Glutamatergic neuron (in vitro differentiated cells): ENCODE data around the gene RLN2. TPM values are rescaled to one million over a fixed set of nuclear protein-coding genes. Genes with fewer than 3 reads are reported as not detected.

ENCODE experiments used
- DNase-seq: peaks from one replicate; pipeline ENCODE4 v3.0.0; 2022
- H3K27ac Mint-ChIP-seq: one replicate; pipeline ENCODE4 v1.8.0; 2020; ENCODE audit warnings: mild to moderate bottlenecking, mixed read lengths, inconsistent platforms; ENCODE audit not compliant: unreplicated experiment
- H3K27me3 Mint-ChIP-seq: one replicate; pipeline ENCODE4 v1.8.0; 2020; ENCODE audit warnings: mild to moderate bottlenecking, moderate library complexity, mixed read lengths, inconsistent platforms; ENCODE audit not compliant: unreplicated experiment
- H3K36me3 Mint-ChIP-seq: one replicate; pipeline ENCODE4 v1.8.0; 2020; ENCODE audit warnings: mild to moderate bottlenecking, mixed read lengths, inconsistent platforms; ENCODE audit not compliant: unreplicated experiment
- H3K4me1 Mint-ChIP-seq: one replicate; pipeline ENCODE4 v1.8.0; 2020; ENCODE audit warnings: mild to moderate bottlenecking, low read depth, mixed read lengths, inconsistent platforms; ENCODE audit not compliant: unreplicated experiment
- H3K4me3 Mint-ChIP-seq: one replicate; pipeline ENCODE4 v1.8.0; 2020; ENCODE audit warnings: mild to moderate bottlenecking, mixed read lengths, inconsistent platforms; ENCODE audit not compliant: unreplicated experiment
- H3K9me3 Mint-ChIP-seq: one replicate; pipeline ENCODE4 v1.8.0; 2020; ENCODE audit warnings: mild to moderate bottlenecking, moderate library complexity, mixed read lengths, inconsistent platforms; ENCODE audit not compliant: unreplicated experiment
- total RNA-seq: library from RNA; stranded (reverse); fragmentation: NEBNext Ultra II Directional; extraction: Animal tissue kit (Norgen Biotek cat#: 25700); gene quantifications from one replicate; pipeline ENCODE4 v1.2.1, GENCODE V29; 2021; ENCODE audit not compliant: unreplicated experiment
- TF ChIP-seq, protein P1 (sequence below): fragments of 200-600 bp; sonication (generic); IDR thresholded peaks from one replicate; pipeline ENCODE4 v1.5.0; 2021; ENCODE audit not compliant: partially characterized antibody, unreplicated experiment

The RLN2 gene
- total RNA-seq, 1 donor from 2014 or later: not detected

DNA sequence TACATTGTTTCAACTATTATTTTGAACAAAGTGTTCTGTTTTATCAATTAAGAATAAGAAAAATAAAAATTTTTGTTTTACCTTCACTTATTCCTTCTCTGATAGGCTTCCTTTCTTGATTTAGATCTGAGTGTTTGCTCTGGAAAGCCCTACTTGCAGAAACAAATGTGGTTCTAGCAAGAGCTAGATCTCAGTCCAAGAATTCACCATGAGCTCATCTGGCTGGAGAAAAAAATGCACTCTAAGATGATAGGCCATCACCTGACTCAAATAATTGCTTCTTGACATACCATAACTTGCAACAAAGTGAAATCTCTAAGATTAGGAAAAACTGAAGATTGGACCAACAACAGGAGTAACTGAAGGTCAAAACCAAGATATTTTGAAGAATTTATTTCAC is 6.3 kb upstream of the RLN2 start:
- Mint-ChIP-seq H3K9me3 (peaks cover 4% of the 10 kb centered on the region), H3K27ac (no peak overlapping the region), H3K4me1 (no peaks in the 10 kb centered on the region), H3K36me3 (peaks cover 8% of the 10 kb centered on the region), H3K4me3 (no peak overlapping the region), H3K27me3 (peaks cover 2% of the 10 kb centered on the region)
- TF ChIP-seq, protein P1, sequence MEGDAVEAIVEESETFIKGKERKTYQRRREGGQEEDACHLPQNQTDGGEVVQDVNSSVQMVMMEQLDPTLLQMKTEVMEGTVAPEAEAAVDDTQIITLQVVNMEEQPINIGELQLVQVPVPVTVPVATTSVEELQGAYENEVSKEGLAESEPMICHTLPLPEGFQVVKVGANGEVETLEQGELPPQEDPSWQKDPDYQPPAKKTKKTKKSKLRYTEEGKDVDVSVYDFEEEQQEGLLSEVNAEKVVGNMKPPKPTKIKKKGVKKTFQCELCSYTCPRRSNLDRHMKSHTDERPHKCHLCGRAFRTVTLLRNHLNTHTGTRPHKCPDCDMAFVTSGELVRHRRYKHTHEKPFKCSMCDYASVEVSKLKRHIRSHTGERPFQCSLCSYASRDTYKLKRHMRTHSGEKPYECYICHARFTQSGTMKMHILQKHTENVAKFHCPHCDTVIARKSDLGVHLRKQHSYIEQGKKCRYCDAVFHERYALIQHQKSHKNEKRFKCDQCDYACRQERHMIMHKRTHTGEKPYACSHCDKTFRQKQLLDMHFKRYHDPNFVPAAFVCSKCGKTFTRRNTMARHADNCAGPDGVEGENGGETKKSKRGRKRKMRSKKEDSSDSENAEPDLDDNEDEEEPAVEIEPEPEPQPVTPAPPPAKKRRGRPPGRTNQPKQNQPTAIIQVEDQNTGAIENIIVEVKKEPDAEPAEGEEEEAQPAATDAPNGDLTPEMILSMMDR: no peak
- no peak for DNase-seq

DNA sequence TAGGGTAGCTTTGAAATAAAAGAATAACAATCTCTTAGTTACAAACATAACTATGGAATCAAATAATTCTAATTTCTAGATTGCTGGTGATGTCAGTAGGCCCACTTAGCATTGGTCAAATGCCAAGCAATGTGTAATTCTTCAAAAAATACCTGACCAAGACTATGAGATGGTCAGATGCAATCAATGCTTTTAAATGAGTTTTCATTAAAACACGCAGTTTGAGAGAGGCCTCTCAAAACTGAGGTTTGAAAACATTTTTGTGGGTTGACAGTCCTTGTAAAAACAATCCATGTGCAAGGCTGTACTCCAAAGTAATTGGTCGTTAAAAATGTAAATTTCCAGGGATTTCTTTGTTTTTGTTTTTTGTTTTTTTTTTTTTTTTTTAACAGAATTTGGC is 1.2 kb upstream of the RLN2 start:
- peaks cover 2% of the 10 kb centered on the region for H3K27me3 Mint-ChIP-seq
- no peak overlapping the region for H3K4me3 Mint-ChIP-seq
- TF ChIP-seq, protein P1: no peak
- H3K27ac Mint-ChIP-seq: no peak overlapping the region
- no peaks in the 10 kb centered on the region for H3K4me1 Mint-ChIP-seq
- no peaks in the 10 kb centered on the region for H3K9me3 Mint-ChIP-seq
- H3K36me3 Mint-ChIP-seq: no peaks in the 10 kb centered on the region
- DNase-seq: no peak

DNA sequence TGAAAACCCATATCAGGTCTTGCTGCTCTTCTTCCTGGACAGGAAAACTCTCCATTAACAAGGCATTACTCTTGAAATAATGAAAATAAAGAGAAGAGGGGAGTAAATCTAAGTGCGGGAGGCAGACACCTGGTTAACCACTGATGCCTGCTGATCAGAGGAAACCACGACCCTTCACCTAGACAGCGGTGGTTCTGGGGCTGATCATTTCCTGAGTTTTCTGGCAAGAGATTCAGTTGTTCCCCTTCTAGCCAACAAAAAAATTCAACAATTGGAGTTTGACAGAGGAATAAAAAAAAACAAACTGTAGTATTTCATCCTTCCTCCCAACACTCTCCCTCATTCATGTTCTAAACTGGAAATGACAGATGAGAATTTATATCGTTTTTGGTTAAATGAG is 3.0 kb downstream of the RLN2 start:
- no peaks in the 10 kb centered on the region for H3K9me3 Mint-ChIP-seq
- no peak overlapping the region for H3K27ac Mint-ChIP-seq
- no peaks in the 10 kb centered on the region for H3K4me1 Mint-ChIP-seq
- H3K27me3 Mint-ChIP-seq: no peaks in the 10 kb centered on the region
- H3K36me3 Mint-ChIP-seq: no peaks in the 10 kb centered on the region
- TF ChIP-seq, protein P1: no peak
- no peak overlapping the region for H3K4me3 Mint-ChIP-seq
- DNase-seq: no peak

DNA sequence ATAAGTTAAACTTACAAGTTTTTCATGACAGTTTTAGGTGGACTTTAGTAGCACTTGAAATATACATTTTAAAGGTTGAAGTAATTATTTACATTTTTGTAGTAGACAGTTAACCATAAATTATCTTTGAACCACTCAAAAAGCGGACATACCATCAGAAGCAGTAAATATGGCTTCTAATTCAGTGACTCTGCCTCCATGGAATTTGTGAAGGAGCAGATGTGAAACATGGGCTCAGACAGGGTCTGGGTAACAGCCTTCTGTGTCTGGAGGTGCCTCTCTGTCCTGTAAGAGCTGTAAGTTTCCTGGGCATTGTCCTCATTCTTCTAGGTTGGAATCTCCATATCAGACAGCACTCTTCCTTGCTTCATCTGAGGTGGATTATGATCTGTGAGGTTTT is 12.4 kb downstream of the RLN2 start:
- Mint-ChIP-seq H3K4me1 (no peaks in the 10 kb centered on the region), H3K4me3 (no peak overlapping the region), H3K9me3 (peaks cover 2% of the 10 kb centered on the region), H3K36me3 (no peaks in the 10 kb centered on the region), H3K27ac (no peak overlapping the region), H3K27me3 (peaks cover 3% of the 10 kb centered on the region)
- DNase-seq: no peak
- TF ChIP-seq, protein P1: no peak

DNA sequence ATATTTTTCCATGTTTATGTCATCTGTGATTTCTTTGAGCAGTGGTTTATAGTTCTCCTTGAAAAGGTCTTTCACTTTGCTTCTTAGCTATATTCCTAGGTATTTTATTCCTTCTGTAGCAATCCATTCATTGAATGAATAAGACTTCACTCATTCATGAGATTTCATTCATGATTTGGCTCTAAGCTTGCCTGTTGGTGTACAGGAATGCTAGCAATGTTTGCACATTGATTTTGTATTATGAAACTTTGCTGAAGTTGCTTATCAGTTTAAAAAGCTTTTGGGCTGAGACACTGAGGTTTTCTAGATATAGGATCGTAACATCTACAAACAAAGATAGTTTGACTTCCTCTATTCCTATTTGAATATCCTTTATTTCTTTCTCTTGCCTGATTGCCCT is 15.9 kb downstream of the RLN2 start:
- no peaks in the 10 kb centered on the region for H3K4me1 Mint-ChIP-seq
- no peaks in the 10 kb centered on the region for H3K9me3 Mint-ChIP-seq
- no peak overlapping the region for H3K27ac Mint-ChIP-seq
- TF ChIP-seq, protein P1: no peak
- H3K27me3 Mint-ChIP-seq: peaks cover 2% of the 10 kb centered on the region
- H3K4me3 Mint-ChIP-seq: no peak overlapping the region
- no peak for DNase-seq
- H3K36me3 Mint-ChIP-seq: no peaks in the 10 kb centered on the region
